NCI-H460 (cell line): Measurements from ENCODE around the gene SNHG17. TPM values are rescaled to one million over a fixed set of nuclear protein-coding genes. Genes with fewer than 3 reads are reported as not detected.

Experiments
- DNase-seq: peaks from one replicate; pipeline ENCODE4 v3.0.0-alpha.2; 2016; ENCODE audit warnings: low read depth; ENCODE audit errors: extremely low read depth
- small RNA-seq, 2 experiments: library from RNA; depleted of rRNA; stranded (forward); fragments of <200 nt; gene quantifications; one replicate each; pipeline ENCODE3, GENCODE V24; 2014
- total RNA-seq: library from RNA; depleted of rRNA; stranded (reverse); fragments of >200 nt; shearing (Covaris generic); gene quantifications from 2 replicates; pipeline ENCODE4 v1.2.3, GENCODE V29; 2014; rRNA removed

SNHG17 gene
- total RNA-seq, 1 experiment from 2014 or later = 70.0 TPM

DNA sequence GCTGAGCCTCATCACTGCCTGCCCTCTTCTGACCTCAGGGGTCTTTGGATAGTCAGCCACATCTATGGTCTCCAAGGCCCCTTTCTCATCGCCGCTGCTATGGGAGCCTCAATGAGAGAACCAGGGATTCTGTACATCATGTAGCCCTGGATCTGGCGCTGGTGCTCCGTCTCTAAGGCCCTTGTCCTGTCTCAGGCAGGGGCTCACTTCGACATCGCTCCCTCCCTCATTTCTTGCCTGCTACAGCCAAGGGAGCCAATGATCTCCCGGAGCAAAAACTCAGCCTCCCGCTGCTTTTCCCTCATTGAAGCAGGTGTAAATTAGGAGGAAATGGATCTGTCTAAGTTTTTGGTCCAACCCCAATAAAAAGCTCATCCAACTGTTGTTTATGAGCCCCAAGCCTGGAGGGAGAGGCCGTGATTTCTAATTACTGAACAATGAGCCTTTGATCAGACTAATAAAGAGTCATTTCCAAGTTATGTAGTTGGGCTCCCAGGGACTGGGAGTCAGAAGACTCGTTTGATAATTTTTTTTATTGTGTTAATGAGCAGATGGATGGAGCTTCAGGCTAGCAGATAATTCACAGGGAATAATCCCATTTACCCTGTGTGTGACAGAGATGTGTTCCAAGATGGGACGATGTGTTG is 58.0 kb downstream of the SNHG17 start:
- DNase-seq = no peak

DNA sequence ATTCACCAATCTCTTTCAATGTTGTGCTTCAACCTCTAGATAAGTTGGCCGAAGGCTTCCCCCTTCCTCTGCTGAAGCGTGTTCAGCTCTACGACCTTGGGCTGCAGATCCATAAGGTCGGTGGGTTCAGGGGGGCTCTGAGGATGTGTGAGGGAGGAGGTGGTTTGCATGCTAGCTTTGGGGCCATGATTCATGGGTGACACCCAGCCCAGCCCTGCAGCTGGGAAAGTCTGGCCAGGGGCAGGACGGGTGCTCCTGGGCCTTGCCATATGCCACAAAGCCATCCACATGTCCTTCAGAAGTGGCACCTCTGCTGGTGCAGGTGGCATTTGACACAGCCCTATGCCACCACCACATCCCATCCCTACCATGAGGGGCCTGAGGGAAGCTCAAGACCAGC is 61.2 kb downstream of the SNHG17 start:
- no peak for DNase-seq

DNA sequence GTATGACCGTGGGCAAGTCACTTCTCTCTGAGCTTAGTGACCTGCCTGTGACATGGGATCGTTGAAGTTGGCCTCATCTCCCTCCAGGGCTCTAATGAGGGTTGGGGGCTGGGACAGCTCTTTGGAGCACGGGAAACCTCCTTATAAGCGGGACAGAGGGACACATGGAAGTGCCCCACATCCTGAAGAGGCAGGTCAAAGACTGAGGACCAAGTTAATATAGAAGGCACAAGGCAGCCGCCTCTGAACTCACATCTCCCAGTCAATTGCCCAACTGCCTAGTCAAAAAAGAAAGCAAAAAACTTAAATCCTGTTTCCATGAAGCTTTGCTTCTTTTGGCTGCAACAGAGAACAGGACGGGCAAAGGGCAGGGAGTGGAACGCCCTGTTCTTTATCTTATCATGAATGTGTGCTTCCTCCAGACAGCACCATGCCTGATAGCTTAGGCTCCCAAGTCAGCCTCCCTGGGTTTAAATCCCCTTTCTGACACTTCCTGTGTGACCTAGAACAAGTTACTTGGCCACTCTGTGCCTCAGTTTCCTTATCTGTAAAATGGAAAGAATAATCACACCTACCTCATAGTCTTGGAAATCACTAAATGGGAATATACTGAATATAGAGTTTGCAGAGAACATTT is 61.8 kb downstream of the SNHG17 start:
- no peak for DNase-seq

DNA sequence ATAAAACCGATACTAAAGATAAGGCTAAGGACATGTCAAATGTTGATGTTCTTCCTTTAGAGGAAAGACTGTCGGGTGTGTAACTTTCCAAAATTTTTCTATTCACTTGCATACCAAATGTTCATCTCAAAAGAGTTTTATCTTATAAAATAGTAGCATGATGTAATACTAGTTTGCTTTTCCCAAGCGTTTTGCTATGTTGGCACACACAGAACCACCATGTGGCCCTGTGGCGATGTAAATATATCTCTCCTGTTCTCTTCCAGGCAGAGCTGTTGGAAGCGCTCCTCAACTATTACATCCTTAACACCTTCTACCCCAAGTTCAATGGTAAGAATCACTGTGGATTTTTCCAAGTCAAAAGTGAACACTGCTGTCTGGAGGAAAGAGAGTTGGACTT is 62.3 kb downstream of the SNHG17 start:
- DNase-seq = no peak

Small RNAs within 50 kb of the gene (small RNA-seq; reads per million reads assigned to genes)
- gene RF00056 (0 reads per million in 2 experiments), gene SNORA60 (2.3 to 3.5 reads per million in 2 experiments), gene SNORA71A (5.6 to 72.0 reads per million in 2 experiments), gene SNORA71B (19.7 to 40.8 reads per million in 2 experiments), gene SNORA71C (1.5 to 5.6 reads per million in 2 experiments), gene SNORA71D (66.5 to 296 reads per million in 2 experiments), gene SNORA71E (0 reads per million in 2 experiments)

Other genes starting within 250 kb of the SNHG17 start
- not detected in 2 replicates for gene KIAA1755, start 174.6 kb downstream of the SNHG17 start, total RNA-seq
- gene BPI, start 131.2 kb downstream of the SNHG17 start, total RNA-seq = not detected in 2 replicates
- gene LBP, start 88.8 kb downstream of the SNHG17 start, total RNA-seq = not detected in 2 replicates
- 31.4 and 34.8 TPM in 2 replicates for gene RALGAPB, start 37.5 kb upstream of the SNHG17 start, total RNA-seq
- gene ADIG, start 145.9 kb upstream of the SNHG17 start, total RNA-seq = not detected in 2 replicates
- 0.12 and 0.61 TPM in 2 replicates for gene ARHGAP40, start 166.5 kb upstream of the SNHG17 start, total RNA-seq